IMR-90 (cell line): ENCODE data around the gene SOWAHB. TPM values are rescaled to one million over a fixed set of nuclear protein-coding genes. Genes with fewer than 3 reads are reported as not detected.
"Not testable (repeated sequence)": the region's sequence is repeated elsewhere in the genome, so short reads cannot be mapped to it uniquely, and the experiment has no call there.

Experiments used
- ATAC-seq: fragments of 200-7000 bp; cut with Tn5 transposase; 2 replicates; pipeline ENCODE4 v1.9.1; 2020; ENCODE audit warnings: low read depth, mild to moderate bottlenecking, moderate library complexity
- BruUV-seq: library from RNA; stranded (reverse); fragments of 400-500 nt; replicated peaks from 2 replicates; lab custom pipeline; 2021; lab: Mats Ljungman, UMichigan
- CTCF ChIA-PET: fragments of 300-600 bp; formaldehyde crosslinking; extraction: SDS; loops from one replicate; lab custom pipeline; 2021; ENCODE audit warnings: antibody characterized with exemption; lab: Yijun Ruan, JAX
- POLR2A ChIA-PET: fragments of 300-600 bp; sonication (Branson Sonifier 250); formaldehyde crosslinking; loops from one replicate; lab custom pipeline; 2022; ENCODE audit warnings: antibody characterized with exemption; ENCODE audit not compliant: unreplicated experiment; lab: Charles Lee
- DNase-seq: peaks from one replicate; pipeline ENCODE4 v3.0.0; 2013
- H2AFZ ChIP-seq: replicated peaks from 2 replicates; pipeline ENCODE3; 2013; ENCODE audit warnings: low read length, mild to moderate bottlenecking; ENCODE audit not compliant: poor library complexity
- H2AK5ac ChIP-seq: 2 replicates; pipeline ENCODE4 v1.6.1; 2013; ENCODE audit warnings: low read depth, low read length, inconsistent platforms
- H2AK9ac ChIP-seq: replicated peaks from 2 replicates; pipeline ENCODE3; 2013; ENCODE audit warnings: mild to moderate bottlenecking, low read depth, low read length, moderate library complexity; ENCODE audit not compliant: poor library complexity
- H2BK120ac ChIP-seq: 2 replicates; pipeline ENCODE4 v1.6.1; 2013; ENCODE audit warnings: low read depth, low read length, inconsistent platforms
- H2BK15ac ChIP-seq: 3 replicates; pipeline ENCODE4 v1.6.1; 2013; ENCODE audit warnings: low read depth, low read length, inconsistent platforms
- H2BK20ac ChIP-seq: 2 replicates; pipeline ENCODE4 v1.6.1; 2013; ENCODE audit warnings: low read depth, mild to moderate bottlenecking, inconsistent platforms, low read length, moderate library complexity
- H2BK5ac ChIP-seq: 2 replicates; pipeline ENCODE4 v1.6.1; 2013; ENCODE audit warnings: mild to moderate bottlenecking, low read depth, low read length, inconsistent platforms; ENCODE audit not compliant: poor library complexity, severe bottlenecking
- H3K14ac ChIP-seq: replicated peaks from 2 replicates; pipeline ENCODE4 v1.6.1; 2013; ENCODE audit warnings: low read depth, low read length, inconsistent platforms
- H3K18ac ChIP-seq: 2 replicates; pipeline ENCODE4 v1.6.1; 2013; ENCODE audit warnings: low read depth, low read length, control low read depth
- H3K23ac ChIP-seq: 2 replicates; pipeline ENCODE4 v1.6.1; 2013; ENCODE audit warnings: low read depth, low read length, inconsistent platforms
- H3K27ac ChIP-seq: 2 replicates; pipeline ENCODE4 v1.5.1; 2013; ENCODE audit warnings: mild to moderate bottlenecking, control low read depth, low read length; ENCODE audit not compliant: insufficient read depth
- H3K27me3 ChIP-seq: 2 replicates; pipeline ENCODE4 v1.6.1; 2013; ENCODE audit warnings: low read length; ENCODE audit not compliant: control insufficient read depth, insufficient read depth
- H3K36me3 ChIP-seq: 2 replicates; pipeline ENCODE4 v1.6.1; 2013; ENCODE audit warnings: low read length, mixed read lengths; ENCODE audit not compliant: control insufficient read depth, insufficient read depth
- H3K4ac ChIP-seq: 2 replicates; pipeline ENCODE4 v1.6.1; 2013; ENCODE audit warnings: low read depth, low read length, inconsistent platforms
- H3K4me1 ChIP-seq: 2 replicates; pipeline ENCODE4 v1.6.1; 2013; ENCODE audit warnings: low read length, mixed read lengths; ENCODE audit not compliant: control insufficient read depth, insufficient read depth
- H3K4me2 ChIP-seq: 2 replicates; pipeline ENCODE4 v1.6.1; 2013; ENCODE audit warnings: low read depth, mild to moderate bottlenecking, control low read depth, low read length, moderate library complexity
- H3K4me3 ChIP-seq: 2 replicates; pipeline ENCODE4 v1.5.1; 2013; ENCODE audit warnings: low read depth, mild to moderate bottlenecking, control low read depth, low read length, moderate library complexity; ENCODE audit not compliant: insufficient read depth
- H3K56ac ChIP-seq: 2 replicates; pipeline ENCODE4 v1.6.1; 2013; ENCODE audit warnings: low read length, inconsistent platforms; ENCODE audit not compliant: insufficient read depth; ENCODE audit errors: extremely low read depth
- H3K79me1 ChIP-seq, 2 experiments: 2 replicates each; pipeline ENCODE4 v1.6.1; 2013; ENCODE audit warnings: low read length in 2 of 2, inconsistent platforms in 1 of 2, low read depth in 1 of 2
- H3K9ac ChIP-seq: 2 replicates; pipeline ENCODE4 v1.6.1; 2013; ENCODE audit warnings: low read depth, low read length, control low read depth
- H3K9me1 ChIP-seq: 2 replicates; pipeline ENCODE4 v1.6.1; 2013; ENCODE audit warnings: low read length, inconsistent platforms; ENCODE audit not compliant: insufficient read depth
- H3K9me3 ChIP-seq: 2 replicates; pipeline ENCODE4 v1.6.1; 2013; ENCODE audit warnings: low read length; ENCODE audit not compliant: control insufficient read depth, insufficient read depth
- H4K20me1 ChIP-seq: 2 replicates; pipeline ENCODE4 v1.6.1; 2013; ENCODE audit warnings: low read length, inconsistent platforms; ENCODE audit not compliant: insufficient read depth
- H4K5ac ChIP-seq: 2 replicates; pipeline ENCODE4 v1.6.1; 2013; ENCODE audit warnings: mild to moderate bottlenecking, low read depth, low read length, control low read depth
- H4K8ac ChIP-seq, 2 experiments: 2 replicates each; pipeline ENCODE4 v1.6.1; 2013; ENCODE audit warnings: low read depth in 2 of 2, low read length in 2 of 2, control low read depth in 1 of 2, inconsistent platforms in 1 of 2
- H4K91ac ChIP-seq: 2 replicates; pipeline ENCODE4 v1.6.1; 2013; ENCODE audit warnings: low read depth, low read length, inconsistent platforms; ENCODE audit not compliant: insufficient read depth
- WGBS, 2 experiments: methylation state at CpG; one replicate each; pipeline versions ENCODE4 v1.1.5 to v1.1.7; 2013; ENCODE audit warnings: missing lambda C conversion rate in 2 of 2; ENCODE audit not compliant: insufficient read length in 1 of 2; ENCODE audit errors: extremely low coverage in 2 of 2; 5-methylcytosine and 5-hydroxymethylcytosine counted together
- dilution Hi-C: fragments of 300-500 bp; cut with HindIII; formaldehyde crosslinking; loops from one replicate; pipeline ENCODE4 v1.14.3; 2018; ENCODE audit warnings: low sequenced_read_pairs; ENCODE audit not compliant: unreplicated experiment
- in situ Hi-C: fragments of 300-500 bp; cut with MboI; formaldehyde crosslinking; loops from 3 replicates; pipeline ENCODE4 v1.14.3; 2019; ENCODE audit warnings: low sequenced_read_pairs, inconsistent platforms, mixed read lengths
- intact Hi-C: fragments of 100-400 bp; cut with micrococcal nuclease; formaldehyde crosslinking; loops from 2 replicates; pipeline ENCODE4 v1.10.0; 2022
- polyA plus RNA-seq, 3 experiments: library from polyadenylated mRNA; depleted of rRNA; stranded (reverse); fragments of >200 nt; gene quantifications; 2 replicates each; pipeline ENCODE4 v1.2.3, GENCODE V29; 2012; ENCODE audit warnings: low replicate concordance in 1 of 3
- total RNA-seq: library from RNA; depleted of rRNA; stranded (reverse); fragments of >200 nt; gene quantifications from 2 replicates; pipeline ENCODE4 v1.2.3, GENCODE V29; 2012

Gene SOWAHB
- total and polyA plus RNA-seq, 2 of the 4 experiments (the other 2 are of a cell fraction) = not detected

- H3K4me1 ChIP-seq, DNase-seq, H2AK5ac ChIP-seq, H2BK120ac ChIP-seq, H2AK9ac ChIP-seq, H4K20me1 ChIP-seq, H3K9me3 ChIP-seq, ATAC-seq, intact Hi-C loops, H3K4ac ChIP-seq, H3K18ac ChIP-seq, H2BK5ac ChIP-seq, H3K27ac ChIP-seq, H3K9me1 ChIP-seq, H2AFZ ChIP-seq, H2BK20ac ChIP-seq, H3K23ac ChIP-seq, H4K8ac ChIP-seq, H4K5ac ChIP-seq, dilution Hi-C loops, H4K91ac ChIP-seq, H3K14ac ChIP-seq, BruUV-seq, H3K79me1 ChIP-seq, H3K4me2 ChIP-seq, H3K56ac ChIP-seq, H3K36me3 ChIP-seq, H3K9ac ChIP-seq, H3K27me3 ChIP-seq, CTCF ChIA-PET, POLR2A ChIA-PET, H3K4me3 ChIP-seq, H2BK15ac ChIP-seq, in situ Hi-C loops: not testable (repeated sequence)
- 87% methylated on average over 3 of the region's 4 CpGs; no CpG with 5 or more reads in 1 of the 2 experiments for WGBS, 2 experiments
Observed at GRCh38 chr4:76868780-76869179, 29.2 kb downstream of the SOWAHB start.
